ENCODE measurements around the gene ACSL5. TPM values are rescaled to one million over a fixed set of nuclear protein-coding genes. Genes with fewer than 3 reads are reported as not detected.

The ACSL5 gene
- total RNA-seq, 1 experiment from 2014 or later, result not detected

DNA sequence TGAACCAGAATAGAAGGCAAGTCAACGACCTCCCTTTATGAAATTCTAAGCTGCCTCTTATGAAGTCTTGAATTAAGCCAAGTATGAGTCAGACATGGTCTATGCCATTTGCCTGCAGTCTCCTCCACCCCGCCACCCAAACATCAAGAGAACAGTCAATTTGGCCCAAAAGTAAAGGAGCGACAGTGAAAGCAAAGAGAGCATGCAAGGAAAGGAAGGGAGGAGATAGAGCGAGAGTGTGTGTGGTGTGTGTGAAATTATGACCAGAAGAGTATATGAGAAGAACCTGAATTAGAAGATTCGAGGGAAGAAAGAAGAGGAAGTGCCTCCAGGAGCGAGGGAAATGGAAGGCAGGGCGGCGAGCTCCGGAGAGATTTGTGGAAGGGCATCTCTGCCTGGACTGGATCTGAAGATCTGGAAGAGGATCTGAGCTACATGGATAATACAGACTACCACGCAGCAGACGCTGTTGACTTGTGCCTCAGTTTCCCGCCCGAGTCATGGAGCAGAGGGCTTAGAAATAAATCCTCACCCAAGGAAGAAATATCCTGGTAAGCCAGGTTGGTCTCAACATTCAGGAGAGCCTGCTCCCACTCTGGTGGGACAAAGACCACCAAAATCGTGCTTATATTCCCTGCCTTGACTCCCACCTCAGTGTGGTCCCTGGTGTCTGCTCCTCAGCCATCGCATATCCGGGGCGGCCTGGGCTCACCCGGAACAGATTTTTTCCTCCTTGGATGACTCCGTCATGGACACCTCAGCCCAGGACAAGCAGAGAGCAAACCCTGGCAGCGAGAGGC, 72.3 kb downstream of the ACSL5 start:
- no peak overlapping the region for H3K27ac ChIP-seq (ENCODE audit: insufficient read length, low read depth, low read length)
- Mint-ChIP-seq H3K27ac (peak overlapping the region; percentile 48 to 99 (median 99)), H3K4me1 (peaks cover 8 to 10% of the 10 kb centered on the region in 2 experiments), H3K4me3 (peak overlapping the region; percentile 85 to 90), H3K36me3 (ENCODE audit: insufficient read depth in 1 of 3, low read depth in 3 of 3) (peaks cover 0 to 45% (median 31%) of the 10 kb centered on the region in 3 experiments; a peak in 5 of 7 replicates), H3K9me3 (no peaks in the 10 kb centered on the region), H3K27me3 (ENCODE audit: low read depth) (no peaks in the 10 kb centered on the region)
- H3K23me2 ChIP-seq (ENCODE audit: insufficient read length, low read depth, low read length, poor library complexity, severe bottlenecking), result peaks cover 5% of the 10 kb centered on the region
- H3K9ac ChIP-seq (ENCODE audit: extremely low read depth, insufficient read length, low read length), result peak overlapping the region; percentile 86
- WGBS (ENCODE audit: extremely low coverage, insufficient read length, low lambda C conversion rate), result no CpG with 5 or more reads among the region's 20 CpGs
- no peaks in the 10 kb centered on the region for H3K27me3 ChIP-seq (ENCODE audit: insufficient read depth, low read length)
- no peak overlapping the region for H2AK5ac ChIP-seq (ENCODE audit: insufficient read length, low read length)
- no peaks in the 10 kb centered on the region for H4K20me1 ChIP-seq (ENCODE audit: control insufficient read depth, insufficient read depth, insufficient read length)
- H2BK5ac ChIP-seq (ENCODE audit: insufficient read length, low read length), result no peak overlapping the region
- H2BK20ac ChIP-seq (ENCODE audit: low read depth, low read length, poor library complexity, severe bottlenecking), result no peak overlapping the region
- no peak overlapping the region for H4K91ac ChIP-seq (ENCODE audit: insufficient read length, low read depth, low read length)
- H2AFZ ChIP-seq (ENCODE audit: low read length), result no peak overlapping the region
- H2BK120ac ChIP-seq (ENCODE audit: low read depth, low read length, poor library complexity, severe bottlenecking), result no peak overlapping the region
- peak overlapping the region; percentile 86 for H3K4me2 ChIP-seq (ENCODE audit: insufficient read depth, insufficient read length, low read length)
- H4K5ac ChIP-seq (ENCODE audit: insufficient read length, low read depth, low read length), result no peak overlapping the region
- no peaks in the 10 kb centered on the region for H3K79me1 ChIP-seq (ENCODE audit: insufficient read depth, low read depth, low read length, poor library complexity, severe bottlenecking)
- H2BK12ac ChIP-seq (ENCODE audit: insufficient read length, low read depth, low read length), result no peak overlapping the region
- no peak overlapping the region for H4K8ac ChIP-seq (replicated peaks; ENCODE audit: insufficient read length, low read depth, low read length)
- no peak overlapping the region for H3K56ac ChIP-seq (ENCODE audit: insufficient read length, low read depth, low read length)
- H3K14ac ChIP-seq (ENCODE audit: insufficient read depth, low read length), result 0 out of 2 replicates have a peak overlapping the region, but pooled peaks have one; percentile 67
- H2BK15ac ChIP-seq (ENCODE audit: low read depth, low read length), result no peak overlapping the region
- H3K4ac ChIP-seq (ENCODE audit: low read depth, low read length), result no peak overlapping the region
- no peaks in the 10 kb centered on the region for H3K9me3 ChIP-seq (ENCODE audit: control insufficient read depth, low read depth, low read length)
- no peaks in the 10 kb centered on the region for H3K4me1 ChIP-seq (ENCODE audit: insufficient read depth, low read length)
- no peak overlapping the region for H3K18ac ChIP-seq (ENCODE audit: insufficient read length, low read depth, low read length)
- H3K23ac ChIP-seq (ENCODE audit: insufficient read length, low read depth, low read length), result no peak overlapping the region
- peaks cover 4% of the 10 kb centered on the region; the same call in 1 of the 2 replicates for H3K79me2 ChIP-seq (ENCODE audit: insufficient read depth, low read length)
- TF ChIP-seq, protein P1, sequence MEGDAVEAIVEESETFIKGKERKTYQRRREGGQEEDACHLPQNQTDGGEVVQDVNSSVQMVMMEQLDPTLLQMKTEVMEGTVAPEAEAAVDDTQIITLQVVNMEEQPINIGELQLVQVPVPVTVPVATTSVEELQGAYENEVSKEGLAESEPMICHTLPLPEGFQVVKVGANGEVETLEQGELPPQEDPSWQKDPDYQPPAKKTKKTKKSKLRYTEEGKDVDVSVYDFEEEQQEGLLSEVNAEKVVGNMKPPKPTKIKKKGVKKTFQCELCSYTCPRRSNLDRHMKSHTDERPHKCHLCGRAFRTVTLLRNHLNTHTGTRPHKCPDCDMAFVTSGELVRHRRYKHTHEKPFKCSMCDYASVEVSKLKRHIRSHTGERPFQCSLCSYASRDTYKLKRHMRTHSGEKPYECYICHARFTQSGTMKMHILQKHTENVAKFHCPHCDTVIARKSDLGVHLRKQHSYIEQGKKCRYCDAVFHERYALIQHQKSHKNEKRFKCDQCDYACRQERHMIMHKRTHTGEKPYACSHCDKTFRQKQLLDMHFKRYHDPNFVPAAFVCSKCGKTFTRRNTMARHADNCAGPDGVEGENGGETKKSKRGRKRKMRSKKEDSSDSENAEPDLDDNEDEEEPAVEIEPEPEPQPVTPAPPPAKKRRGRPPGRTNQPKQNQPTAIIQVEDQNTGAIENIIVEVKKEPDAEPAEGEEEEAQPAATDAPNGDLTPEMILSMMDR (conservative IDR thresholded peaks at IDR 0.05), result no peak; the same call in 2 of the 3 replicates
- no peak for DNase-seq
- no peak overlapping the region for H3T11ph ChIP-seq (ENCODE audit: low read length)

Measured in H9 (cell line).